HG03439 (cell line): ENCODE measurements around the gene OCA2.
"Not testable (repeated sequence)": the region's sequence is repeated elsewhere in the genome, so short reads cannot be mapped to it uniquely, and the experiment has no call there.

Experiments used
- ATAC-seq: cut with Tn5 transposase; IDR thresholded peaks from one replicate; pipeline ENCODE4 v1.9.1; 2021; ENCODE audit warnings: mild to moderate bottlenecking, moderate library complexity; ENCODE audit not compliant: unreplicated experiment

OCA2 gene

GRCh38 chr15:27853624-27854455, 245.3 kb downstream of the OCA2 start:
- no peak for ATAC-seq

GRCh38 chr15:27851858-27852210, 247.3 kb downstream of the OCA2 start:
- ATAC-seq = no peak

DNA sequence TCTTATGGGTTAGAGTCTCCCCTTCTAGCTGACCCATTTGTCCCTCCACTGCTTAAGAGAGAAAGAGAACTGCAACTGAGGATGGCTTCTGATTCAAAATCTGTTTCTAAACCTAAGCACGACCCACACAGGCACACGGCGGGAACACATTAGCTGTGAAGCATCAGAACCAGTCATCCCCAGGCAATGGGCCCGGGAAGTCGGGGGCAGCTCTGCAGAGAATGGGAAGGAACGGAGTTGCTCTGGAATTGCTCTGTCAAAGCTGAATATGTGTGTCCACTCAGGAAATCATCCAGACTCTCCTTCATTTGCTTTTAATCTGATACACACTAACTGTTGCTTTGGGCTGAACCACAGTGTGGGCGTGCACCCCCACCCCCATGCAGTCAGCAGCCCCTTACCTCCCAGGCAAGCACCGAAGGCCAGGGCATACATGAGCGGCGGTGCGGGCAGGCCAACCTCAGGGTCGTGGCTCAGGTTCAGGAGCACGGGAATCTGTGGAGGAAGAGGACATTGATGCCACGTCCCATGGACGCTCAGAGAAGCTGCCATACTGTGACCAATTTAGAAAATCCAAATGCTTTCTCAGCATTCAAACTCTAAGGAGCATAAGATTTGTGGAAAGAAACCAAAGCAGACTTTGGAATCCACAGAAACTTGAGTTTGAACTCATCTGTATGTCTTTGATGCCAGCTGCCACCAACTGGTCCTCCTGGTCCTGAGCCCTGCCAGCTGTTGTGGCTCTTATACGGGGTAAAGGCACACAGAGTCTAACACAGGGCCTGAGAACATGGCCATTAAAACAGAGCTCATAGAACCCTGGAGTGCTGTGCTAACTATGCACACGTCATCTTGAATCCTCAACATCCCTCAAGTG, 247.9 kb downstream of the OCA2 start:
- no peak for ATAC-seq

DNA sequence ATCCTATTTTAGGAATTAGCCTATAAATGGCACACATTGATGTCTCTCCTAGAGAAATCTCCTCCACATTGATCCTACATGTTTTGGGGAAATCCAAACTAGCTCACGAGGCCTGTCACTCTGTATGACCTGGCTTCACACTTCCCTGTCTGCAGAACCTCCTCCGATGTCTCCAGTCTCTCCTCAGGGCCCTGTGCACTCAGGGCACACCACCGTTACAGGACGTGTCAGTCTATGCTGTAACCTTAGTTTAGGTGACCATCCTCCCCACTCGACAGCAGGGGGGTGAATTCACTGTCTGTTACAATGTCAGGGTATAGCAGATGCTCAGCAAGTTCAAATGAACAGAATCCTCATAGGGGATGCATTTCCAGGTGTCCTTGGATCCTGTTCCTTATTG, 249.1 kb downstream of the OCA2 start:
- ATAC-seq = no peak

DNA sequence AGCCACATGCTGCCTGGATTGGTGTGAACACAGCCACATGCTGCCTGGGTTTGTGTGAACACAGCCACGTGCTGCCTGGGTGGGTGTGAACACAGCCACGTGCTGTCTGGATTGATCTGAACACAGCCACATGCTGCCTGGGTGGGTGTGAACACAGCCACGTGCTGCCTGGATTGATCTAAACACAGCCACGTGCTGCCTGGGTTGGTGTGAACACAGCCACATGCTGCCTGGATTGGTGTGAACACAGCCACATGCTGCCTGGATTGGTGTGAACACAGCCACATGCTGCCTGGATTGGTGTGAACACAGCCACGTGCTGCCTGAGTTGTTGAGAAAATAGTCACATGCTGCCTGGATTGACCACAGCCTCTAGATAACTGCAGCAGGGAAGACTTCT, 250.2 kb downstream of the OCA2 start:
- ATAC-seq = not testable (repeated sequence)

DNA sequence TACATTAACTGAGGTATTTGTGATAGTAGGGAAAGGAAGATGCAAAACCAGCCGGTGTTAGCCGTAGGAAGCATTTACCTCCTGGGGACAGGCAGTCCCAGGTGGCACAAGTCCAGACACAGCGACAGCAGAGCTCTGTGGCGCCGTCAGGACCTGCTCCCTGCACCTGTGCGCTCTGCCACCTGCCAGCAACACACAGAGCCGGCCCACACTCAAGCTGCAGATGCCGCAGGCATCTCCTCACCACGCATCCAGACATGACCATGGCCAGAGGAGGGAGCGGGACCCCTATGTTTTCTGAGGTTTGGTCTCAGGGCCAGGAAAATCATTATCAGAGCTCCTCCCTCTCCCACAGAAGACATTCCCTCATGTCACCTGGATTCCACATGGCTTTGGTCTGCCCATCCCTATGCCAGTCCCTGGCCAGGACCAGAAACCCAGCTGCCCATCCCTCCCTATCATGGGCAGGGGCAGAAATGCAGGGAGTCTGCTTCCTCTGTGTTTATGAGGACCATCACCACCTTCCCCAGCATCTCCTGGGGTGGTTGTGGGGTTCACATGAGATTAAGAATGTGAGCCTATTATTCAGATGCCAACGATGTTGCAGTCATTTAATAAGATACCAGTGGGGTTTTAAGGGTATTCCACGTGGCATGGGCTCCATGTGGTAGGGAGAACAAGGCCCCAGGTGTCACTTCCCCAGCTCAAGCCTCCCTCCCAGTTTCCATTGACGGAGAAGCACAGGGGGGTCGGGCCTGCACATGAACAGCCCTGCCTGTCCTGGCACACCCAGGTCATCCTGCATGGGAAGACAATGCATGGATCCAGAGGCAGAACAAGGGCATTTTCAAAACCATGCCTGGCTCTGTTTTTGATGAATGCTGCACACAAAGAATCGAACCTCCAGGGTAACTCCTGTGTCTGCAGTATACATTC, 251.1 kb downstream of the OCA2 start:
- no peak for ATAC-seq

GRCh38 chr15:27846722-27847395, 252.3 kb downstream of the OCA2 start:
- no peak for ATAC-seq

DNA sequence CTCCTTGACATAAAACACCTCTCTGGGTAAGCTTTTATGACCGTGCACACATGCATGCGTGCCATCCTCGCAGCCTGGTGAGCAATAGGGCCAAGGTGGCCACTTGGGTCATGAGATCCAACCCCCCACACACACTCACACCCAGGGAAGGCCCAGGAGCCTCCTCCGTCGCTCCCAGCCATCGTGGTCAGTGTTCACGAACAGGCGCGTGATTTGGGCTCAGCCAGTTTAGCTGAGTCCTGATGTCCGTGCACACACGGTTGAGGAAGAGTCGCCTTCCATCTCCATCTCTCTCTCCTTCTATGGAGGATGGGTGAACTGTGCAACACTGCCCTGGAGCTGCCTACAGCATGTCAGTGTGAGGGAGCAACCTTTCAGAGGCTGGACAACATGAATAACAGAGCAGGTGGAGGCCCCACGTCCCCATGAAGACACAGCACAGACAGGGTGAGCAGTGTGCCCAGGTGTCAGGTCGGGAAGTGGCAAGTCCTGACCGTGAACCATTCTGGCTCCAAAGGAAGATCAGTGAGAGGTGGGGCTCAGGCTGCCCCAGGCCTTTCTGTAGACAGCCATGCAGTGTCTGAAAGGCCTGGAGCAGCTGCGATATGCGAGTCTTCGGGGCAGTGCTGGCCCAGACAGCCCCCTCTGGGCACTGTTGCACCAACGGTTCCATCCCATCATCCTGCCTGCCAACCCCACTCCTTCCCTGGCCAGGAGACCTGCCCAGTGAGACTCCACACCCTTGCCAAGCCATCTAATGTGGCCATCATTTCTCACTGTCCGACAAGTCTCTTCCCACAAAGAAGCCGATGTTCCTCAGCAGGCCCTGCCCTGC, 253.4 kb downstream of the OCA2 start:
- no peak for ATAC-seq

- no peak for ATAC-seq
These were observed 255.0 kb downstream of the OCA2 start for GRCh38 chr15:27844018-27844666.

GRCh38 chr15:27843146-27843545, 256.0 kb downstream of the OCA2 start:
- no peak for ATAC-seq

GRCh38 chr15:27842526-27842925, 256.6 kb downstream of the OCA2 start:
- ATAC-seq = no peak

DNA sequence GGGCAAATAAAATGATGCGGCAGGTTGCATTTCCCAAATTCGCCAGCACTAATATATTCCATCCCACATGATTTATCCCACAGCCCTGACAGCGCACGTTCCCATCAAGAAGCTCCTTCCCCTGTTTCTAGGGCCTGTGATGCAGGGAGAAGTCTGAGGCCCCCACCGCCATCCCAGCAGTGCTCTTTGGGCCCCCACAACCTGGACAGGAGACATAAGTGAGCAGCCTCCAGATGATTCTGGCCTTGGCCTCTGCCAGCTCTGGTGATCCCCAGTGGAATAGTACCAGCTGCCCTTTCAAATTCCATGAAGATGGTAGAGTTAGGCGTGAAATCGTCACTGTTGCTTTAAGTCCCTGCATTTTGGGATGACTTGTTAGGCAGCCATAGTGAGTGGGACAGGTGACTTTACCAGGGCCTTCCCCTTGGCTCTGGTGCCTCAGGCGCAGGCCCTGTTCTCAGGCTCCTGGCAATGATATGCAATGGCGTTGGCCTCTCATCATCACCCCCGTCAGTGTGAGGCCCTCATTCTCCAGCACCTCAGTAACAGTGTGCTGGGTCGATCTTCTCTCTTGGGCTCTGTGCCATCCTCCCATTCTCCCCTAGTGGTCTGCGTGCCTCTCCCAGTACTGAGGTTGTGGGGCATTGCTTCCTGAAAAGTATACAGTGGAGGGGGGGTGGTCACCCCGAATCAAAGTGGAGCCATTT, 263.7 kb downstream of the OCA2 start:
- ATAC-seq = no peak

- ATAC-seq = no peak
These were observed 264.4 kb downstream of the OCA2 start for GRCh38 chr15:27834684-27835083.

GRCh38 chr15:27833974-27834373, 265.1 kb downstream of the OCA2 start:
- no peak for ATAC-seq

- ATAC-seq = no peak
These were observed 265.9 kb downstream of the OCA2 start for GRCh38 chr15:27833178-27833577.

GRCh38 chr15:27832237-27832596, 266.9 kb downstream of the OCA2 start:
- no peak for ATAC-seq

- no peak for ATAC-seq
These were observed 267.5 kb downstream of the OCA2 start for GRCh38 chr15:27831384-27832236.

GRCh38 chr15:27828746-27829145, 270.4 kb downstream of the OCA2 start:
- ATAC-seq = no peak
